GM10266 (cell line): ENCODE data around the gene ATP8B4.

ENCODE experiments used
- DNase-seq: peaks from one replicate; pipeline ENCODE4 v3.0.0; 2012; ENCODE audit errors: extremely low spot score
- TF ChIP-seq, protein P1 (sequence below): IDR thresholded peaks from 2 replicates; pipeline ENCODE4 v1.5.1; 2012; ENCODE audit warnings: mild to moderate bottlenecking, low read depth; ENCODE audit not compliant: control insufficient read depth, insufficient read depth; ENCODE audit errors: missing control alignments

Gene ATP8B4

DNA sequence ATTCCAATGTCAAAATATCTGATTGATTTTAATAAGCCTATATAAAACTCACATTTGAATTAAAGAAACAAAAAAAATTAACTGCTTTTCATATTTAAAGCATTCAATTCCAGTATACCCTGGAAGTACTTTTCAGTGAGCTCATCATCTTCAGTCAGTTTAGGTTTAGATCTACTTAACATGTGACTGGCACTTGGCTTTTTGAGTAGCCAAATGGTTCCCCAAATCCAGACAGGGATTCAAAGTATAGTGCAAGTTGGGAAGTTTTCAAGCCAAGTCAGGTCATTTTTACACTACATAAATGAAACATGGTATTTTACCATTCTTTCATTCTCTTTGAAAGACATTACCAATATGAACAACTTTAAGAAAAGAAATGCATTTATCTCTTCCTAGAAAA lies 57.5 kb downstream of the ATP8B4 start:
- no peak for DNase-seq
- TF ChIP-seq, protein P1, sequence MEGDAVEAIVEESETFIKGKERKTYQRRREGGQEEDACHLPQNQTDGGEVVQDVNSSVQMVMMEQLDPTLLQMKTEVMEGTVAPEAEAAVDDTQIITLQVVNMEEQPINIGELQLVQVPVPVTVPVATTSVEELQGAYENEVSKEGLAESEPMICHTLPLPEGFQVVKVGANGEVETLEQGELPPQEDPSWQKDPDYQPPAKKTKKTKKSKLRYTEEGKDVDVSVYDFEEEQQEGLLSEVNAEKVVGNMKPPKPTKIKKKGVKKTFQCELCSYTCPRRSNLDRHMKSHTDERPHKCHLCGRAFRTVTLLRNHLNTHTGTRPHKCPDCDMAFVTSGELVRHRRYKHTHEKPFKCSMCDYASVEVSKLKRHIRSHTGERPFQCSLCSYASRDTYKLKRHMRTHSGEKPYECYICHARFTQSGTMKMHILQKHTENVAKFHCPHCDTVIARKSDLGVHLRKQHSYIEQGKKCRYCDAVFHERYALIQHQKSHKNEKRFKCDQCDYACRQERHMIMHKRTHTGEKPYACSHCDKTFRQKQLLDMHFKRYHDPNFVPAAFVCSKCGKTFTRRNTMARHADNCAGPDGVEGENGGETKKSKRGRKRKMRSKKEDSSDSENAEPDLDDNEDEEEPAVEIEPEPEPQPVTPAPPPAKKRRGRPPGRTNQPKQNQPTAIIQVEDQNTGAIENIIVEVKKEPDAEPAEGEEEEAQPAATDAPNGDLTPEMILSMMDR, result no peak

DNA sequence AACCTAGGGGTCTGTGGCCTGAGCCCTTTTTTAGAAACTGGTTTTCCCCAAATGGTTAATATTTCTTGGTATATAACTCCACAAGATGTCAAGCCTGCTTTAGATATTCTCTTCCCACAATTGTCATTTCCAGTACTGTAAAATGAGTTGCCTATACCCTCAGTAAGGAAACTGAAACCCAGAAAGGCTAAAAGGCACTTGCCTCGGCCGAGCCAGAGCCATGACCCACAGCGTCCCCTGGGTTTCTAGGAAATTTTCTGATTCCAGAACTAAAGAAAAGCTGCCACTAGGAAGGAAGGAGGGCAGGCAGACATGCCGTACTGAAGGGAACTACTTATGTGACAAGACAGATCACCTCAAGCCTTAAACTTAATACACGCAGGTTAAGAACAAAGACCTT lies 59.1 kb downstream of the ATP8B4 start:
- DNase-seq, result no peak
- TF ChIP-seq, protein P1, result no peak

DNA sequence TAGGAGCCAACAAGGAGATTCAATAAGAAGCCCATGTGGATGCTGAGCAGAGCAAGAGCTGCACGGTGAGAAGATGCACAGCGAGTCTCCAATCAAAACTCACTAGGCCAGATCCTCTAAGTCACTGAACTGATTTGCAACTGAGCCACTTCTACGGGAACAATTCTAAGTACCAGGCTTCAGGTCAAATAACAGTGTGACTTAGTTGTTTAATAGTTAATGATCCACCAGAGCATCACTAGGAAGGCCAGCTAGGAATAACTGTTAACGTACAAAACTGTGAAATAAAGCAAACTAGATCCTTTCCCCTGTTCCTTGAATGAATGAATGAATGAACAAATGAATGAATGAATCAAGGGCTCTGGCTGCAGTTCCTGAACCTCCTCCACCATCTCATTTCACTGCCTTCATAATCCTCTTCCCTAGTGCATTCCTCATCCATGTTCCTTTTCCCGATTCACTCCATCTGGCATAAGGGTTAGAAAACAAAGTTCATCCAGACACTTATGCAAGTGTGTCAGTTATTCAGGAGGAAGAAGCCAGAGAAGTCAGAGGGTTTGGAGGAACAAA lies 59.7 kb downstream of the ATP8B4 start:
- DNase-seq, result no peak
- TF ChIP-seq, protein P1, result no peak

DNA sequence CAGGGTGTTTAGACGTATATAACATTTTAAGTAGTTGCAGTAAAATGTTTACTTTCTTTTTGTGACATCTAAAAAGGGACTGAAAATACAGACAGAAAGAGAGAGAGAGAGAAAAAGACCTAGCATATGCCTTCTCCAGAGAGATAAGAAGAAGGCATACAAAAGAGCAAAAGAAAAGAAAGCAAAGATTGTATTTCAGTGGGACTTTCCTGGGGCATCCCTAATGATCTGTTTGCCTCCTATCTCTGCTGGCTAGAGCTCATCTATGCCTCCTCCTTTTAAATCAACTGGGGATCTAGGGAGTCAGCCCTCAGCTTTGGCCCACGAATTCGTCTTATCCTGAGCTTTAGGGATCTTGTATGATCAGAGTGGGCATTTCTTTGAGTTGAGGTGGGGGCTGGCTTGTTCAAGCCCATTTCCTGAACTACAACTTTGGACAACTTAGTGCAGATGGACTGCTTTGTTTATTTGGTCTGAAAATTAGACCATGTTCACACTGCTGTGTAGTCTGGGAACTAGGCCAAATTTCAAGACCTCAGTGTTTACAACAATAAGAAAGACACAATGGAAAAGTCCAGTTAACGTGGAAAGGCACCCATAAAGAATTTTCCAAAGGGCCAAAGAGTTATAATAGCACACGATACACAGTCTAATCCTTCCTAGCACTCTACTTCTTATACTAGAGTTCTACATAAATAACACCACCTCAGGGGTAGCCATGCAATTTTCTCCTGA lies 61.0 kb downstream of the ATP8B4 start:
- TF ChIP-seq, protein P1, result no peak
- DNase-seq, result no peak

DNA sequence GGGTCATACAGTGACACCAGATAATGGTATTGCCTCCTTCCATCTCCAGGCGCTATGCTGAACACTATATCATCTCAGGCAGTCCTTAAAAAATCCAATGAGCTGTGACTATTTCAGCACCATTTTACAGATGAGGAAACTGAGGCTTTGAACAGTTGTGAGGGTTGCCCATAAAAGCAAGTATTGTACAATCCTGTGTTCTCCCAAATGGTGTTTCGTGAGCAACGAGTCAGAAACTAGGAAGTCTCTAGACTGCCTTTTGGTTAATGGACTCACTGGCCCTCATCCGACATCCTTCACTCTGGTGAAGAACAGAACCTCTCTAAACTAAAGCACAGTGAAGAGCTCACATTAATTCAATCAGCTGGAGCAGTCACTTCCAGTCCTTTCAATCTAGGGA lies 61.8 kb downstream of the ATP8B4 start:
- DNase-seq, result no peak
- TF ChIP-seq, protein P1, result no peak

DNA sequence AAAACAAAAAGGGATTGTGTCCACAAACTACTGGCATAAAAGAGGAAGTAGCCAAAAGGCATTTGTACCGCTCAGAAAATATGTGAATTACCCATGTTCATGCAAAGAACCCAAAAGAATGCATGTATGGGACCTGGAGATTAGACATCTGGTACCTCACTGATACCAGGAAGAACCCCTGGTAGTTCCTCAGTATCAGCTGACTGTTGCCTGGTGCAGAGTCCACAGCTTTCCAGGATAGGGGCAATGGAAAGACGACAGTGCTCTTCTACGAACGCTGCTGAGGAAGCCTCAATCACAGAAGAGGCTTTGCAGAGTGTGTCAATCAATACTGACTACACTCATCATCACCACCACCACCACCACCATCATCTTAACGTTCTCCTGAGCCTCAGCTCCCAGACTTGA lies 63.3 kb downstream of the ATP8B4 start:
- TF ChIP-seq, protein P1, result no peak
- DNase-seq, result no peak

DNA sequence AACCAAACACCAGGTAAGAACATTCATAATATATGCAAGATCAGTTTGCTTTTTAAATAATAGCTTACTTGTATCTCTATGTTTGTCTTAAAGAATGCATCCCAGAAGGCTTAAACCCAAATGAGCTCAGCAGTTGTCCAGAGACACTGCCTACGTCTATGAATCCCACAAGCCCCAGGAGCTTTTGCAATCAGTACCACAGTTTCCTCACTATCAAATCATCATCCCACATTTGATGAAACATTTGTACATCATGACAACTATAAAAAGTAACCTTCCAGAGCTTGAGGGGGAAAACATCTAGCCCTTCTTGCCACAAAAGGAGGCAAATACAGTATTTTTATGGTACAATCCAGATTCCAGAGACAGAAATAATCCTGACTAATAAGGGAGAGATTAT lies 63.7 kb downstream of the ATP8B4 start:
- TF ChIP-seq, protein P1, result no peak
- DNase-seq, result no peak
